ENCODE measurements around the gene PROSER3.

- TF ChIP-seq CTCF (IDR thresholded peaks at IDR 0.05) = no peak
- TF ChIP-seq POLR2A (IDR thresholded peaks at IDR 0.05) = no peak
These were observed 7.8 kb upstream of the PROSER3 start for GRCh38 chr19:35750167-35750566.

All from uterus (tissue), 2 donors.